GM21825 (cell line): ENCODE measurements around the gene ATF4.
A peak's percentile ranks its signal among the peaks of the same experiment; 100 is the strongest.
"Not testable (repeated sequence)": the region's sequence is repeated elsewhere in the genome, so short reads cannot be mapped to it uniquely, and the experiment has no call there.

Source experiments
- ATAC-seq: cut with Tn5 transposase; IDR thresholded peaks from one replicate; pipeline ENCODE4 v1.9.1; 2021; ENCODE audit warnings: mild to moderate bottlenecking, moderate library complexity; ENCODE audit not compliant: unreplicated experiment

Gene ATF4

GRCh38 chr22:39489094-39490068 is 31.0 kb upstream of the ATF4 start:
- no peak for ATAC-seq

DNA sequence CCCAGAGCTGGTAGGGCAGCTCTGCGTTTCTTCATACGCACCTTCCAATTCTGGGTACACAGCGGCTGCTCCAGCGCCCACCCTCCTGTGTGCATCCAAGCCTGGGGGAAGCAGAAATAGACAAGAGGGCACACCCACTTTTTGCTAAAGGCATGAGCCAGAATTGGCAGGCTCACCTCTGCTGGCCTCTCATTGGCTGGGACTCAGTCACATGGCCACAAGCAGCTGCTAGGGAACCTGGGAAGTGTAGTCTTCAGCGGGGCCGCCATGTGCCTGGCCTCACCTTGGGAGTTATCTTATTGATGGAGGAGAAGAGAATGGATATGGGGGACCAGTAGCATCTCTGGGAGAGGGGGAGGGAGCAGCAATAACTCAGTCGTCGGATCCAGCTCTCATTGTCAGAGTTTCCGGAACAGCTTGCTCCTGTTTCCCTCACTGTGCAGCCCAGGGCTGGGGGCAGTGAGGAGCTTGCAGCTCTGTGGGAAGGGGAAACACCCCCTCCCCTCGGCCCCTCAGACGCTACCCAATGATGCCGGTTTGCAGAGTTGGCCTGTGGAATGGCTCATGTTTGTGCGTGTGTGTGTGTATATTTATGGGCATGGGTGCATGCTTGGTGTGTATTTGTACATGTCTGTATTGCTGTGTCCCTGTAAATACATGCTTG is 30.1 kb upstream of the ATF4 start:
- ATAC-seq = peak; percentile 65

- ATAC-seq = no peak
Observed at GRCh38 chr22:39490966-39491680, 29.2 kb upstream of the ATF4 start.

DNA sequence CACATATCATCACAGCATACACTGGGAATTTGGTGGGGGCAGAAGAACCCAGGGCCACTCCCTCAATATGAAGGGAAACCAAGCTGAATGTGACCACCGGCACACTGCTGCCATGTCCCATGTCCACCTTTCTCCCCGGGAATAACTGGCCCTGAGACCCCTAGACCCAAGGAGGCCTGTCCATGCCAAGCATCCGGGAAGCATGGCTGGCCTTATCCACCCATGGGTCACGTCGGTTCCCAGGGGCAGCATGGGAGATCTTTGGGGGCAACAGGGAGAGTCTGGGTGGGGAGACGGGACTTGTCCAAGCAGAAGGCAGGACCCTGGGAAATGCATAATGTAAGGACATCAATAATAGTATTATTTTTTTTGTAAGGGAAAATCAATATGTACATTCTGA is 28.7 kb upstream of the ATF4 start:
- ATAC-seq = no peak

- ATAC-seq = no peak
Observed at GRCh38 chr22:39492186-39492585, 28.2 kb upstream of the ATF4 start.

DNA sequence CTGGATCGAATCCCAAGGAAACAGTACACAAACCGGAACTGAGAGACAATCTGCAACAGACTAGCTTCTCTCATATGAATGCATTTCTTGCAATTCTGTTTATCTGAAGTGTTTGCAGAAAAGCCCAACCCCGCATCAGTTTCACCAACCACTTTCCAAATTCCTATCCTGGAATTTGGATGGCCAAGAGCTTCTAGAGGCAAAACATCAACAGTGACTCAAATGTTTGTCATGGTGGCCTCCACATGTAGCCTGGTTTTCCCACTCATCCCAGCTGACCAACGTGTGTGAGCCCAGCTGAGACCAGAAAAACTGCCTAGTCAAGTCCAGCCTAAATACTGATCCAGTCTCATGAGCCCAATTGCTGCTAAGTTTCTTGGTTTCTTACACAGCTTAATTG is 26.6 kb upstream of the ATF4 start:
- ATAC-seq = no peak

DNA sequence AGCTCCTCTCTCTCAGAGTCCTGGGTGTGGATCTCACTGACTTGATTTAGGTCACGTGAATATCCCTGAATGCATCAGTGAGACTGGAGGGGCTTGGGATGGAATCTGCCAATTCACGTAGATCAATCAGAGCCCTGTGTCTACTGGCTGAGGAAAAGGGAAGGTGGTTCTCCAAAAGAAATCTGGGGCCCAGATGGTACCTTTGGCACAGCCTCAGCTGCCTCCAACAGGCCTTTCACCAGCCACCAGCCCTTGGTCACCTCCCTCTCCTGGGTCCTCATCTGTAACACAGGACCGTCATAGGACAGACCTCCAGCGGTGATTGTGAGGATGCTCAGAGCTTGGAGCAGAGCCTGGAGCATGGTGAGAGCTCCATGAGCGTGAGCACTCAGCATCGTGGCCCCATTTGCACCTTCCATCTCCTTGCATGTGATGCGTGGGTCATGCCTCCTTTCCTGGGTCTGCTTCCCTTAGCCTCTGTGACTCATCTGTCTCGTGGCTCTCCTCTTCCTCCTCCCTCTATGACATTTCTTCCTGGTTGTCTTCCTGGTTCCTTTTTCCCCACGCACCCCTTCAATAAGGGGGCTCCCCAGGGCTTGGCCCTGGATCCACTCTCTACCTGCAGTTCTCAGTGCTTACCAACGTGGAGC is 25.8 kb upstream of the ATF4 start:
- ATAC-seq = no peak

DNA sequence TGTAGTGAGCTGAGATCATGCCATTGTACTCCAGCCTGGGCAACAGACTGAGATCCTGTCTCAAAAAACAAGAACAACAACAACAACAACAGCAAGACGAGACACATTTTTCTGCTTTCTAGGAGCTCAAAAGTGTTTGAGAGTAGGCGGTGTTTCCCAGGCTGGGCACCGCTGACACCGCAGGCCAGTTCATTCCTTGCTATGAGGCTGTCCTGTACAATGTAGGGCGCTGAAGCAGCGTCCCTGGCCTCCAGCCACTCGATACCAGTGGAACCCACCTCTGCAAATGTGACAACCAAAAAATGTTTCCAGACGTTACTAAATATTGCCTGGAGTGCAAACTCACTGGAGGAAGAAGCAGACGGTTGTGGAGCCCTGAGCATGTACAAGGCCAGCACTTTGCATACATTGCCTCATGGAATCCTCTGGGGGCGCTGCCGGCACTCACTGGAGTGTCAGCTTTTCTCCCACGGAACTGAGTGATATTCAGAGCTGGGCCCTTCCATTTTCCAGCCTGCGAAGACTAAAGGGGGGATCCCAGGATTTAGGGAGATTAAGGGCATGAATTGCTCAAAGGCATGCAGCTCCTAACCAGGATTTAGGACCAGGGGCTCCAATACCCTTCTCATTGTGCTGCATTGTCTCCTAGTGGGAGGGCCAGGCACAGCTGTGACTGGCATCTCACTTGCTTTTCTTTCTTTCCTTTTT is 24.1 kb upstream of the ATF4 start:
- ATAC-seq = no peak

- ATAC-seq = no peak
Observed at GRCh38 chr22:39497429-39497828, 22.9 kb upstream of the ATF4 start.

DNA sequence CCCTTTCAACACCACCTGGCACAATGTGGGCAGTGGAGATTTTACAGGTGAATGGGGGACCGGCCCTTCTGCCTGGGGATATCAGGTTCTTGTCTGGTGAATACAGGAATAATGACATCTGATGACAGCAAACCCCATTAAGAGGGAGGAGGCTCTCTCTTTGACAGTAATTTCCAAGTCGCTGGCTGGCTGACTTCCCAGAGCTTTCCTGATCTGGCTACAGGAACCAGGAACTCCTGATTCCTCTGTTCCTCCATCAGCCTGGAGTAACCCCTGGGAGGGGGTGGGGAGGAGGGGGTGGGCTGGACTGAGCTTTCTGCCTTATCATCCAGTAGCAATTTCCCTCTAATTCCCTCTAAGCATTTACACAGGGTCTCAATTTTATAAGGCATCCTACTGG is 22.0 kb upstream of the ATF4 start:
- ATAC-seq = no peak

GRCh38 chr22:39498802-39499201 is 21.6 kb upstream of the ATF4 start:
- ATAC-seq = no peak

DNA sequence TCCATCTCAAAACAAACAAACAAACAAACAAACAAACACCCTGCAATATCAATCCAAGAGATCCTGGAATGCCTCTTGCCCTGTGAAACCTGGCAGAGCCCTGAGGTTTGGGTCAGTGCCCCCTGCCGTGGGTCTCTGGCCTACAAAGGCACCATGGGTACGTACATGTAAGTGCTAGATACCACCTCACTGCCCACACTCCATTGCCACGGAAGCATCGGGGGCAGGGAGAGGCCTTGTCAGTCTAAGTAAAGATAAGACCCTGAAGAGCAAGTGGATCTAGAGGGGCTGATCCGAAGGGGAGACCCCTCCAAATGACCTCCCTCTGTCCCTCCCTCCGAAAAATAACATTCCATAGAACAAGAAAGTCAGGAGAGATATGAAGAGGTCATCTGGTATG is 20.3 kb upstream of the ATF4 start:
- ATAC-seq = no peak

GRCh38 chr22:39501644-39502108 is 18.7 kb upstream of the ATF4 start:
- no peak for ATAC-seq

DNA sequence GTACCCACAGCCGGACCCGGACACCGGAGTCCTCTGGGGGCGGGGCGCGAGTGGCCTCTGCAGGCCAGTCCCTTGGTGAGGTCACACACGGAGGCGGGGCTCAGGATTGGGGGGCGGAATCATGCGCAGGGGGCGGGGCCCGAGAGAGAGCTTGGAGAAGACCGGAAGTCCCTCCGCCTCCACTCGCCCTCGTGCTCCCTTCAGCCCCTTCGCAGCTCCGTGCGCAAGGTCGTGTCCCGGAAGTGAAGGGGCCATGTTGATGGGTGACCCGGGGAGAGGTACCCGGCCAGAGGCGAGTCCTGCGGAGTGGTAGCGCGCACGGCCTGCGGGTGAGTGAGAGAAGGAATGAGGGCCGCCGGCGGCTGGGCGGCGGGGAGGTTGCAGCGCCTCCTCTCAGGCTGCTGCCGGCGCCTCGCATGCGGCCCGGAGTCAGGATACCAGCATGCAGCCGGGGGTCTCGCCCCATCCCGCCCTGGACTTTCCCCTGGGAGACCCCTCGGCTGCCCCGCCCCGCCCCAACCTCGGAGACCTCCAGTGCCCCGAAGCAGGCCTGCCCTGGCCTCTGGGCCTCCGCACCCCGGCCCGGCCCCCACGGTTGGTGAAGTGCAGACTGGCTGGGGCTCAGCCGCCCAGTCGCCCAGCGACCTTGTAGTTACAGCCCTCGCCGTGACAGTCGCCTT is 18.1 kb upstream of the ATF4 start, which contains the start of gene MIEF1:
Gene MIEF1, plus strand, starts transcription at position 182 of the 680 bp plus-strand sequence. CDS start 9,005 bp downstream, outside the sequence.
- ATAC-seq = peak; percentile 83

GRCh38 chr22:39502789-39503409 is 17.5 kb upstream of the ATF4 start:
- ATAC-seq = no peak

DNA sequence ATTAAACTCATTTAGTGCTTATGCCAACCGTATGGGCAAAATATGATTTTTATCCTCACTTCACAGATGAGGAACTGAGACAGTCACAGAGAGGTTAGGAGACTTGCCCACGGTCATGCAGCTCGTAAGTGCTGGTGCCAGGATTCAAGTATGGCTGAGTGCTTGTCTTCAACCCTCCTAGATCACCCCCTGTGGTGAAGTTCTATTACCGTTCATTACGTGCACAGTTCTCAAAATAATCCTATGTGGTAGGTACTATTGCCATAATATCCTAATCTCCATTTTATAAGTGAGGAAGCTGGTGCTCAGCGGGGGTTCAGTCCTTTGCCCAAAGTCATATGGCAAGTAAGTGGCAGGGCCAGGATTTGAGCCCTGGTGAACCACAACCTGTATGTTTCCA is 16.7 kb upstream of the ATF4 start:
- no peak for ATAC-seq

- ATAC-seq = no peak
Observed at GRCh38 chr22:39504071-39504470, 16.3 kb upstream of the ATF4 start.

DNA sequence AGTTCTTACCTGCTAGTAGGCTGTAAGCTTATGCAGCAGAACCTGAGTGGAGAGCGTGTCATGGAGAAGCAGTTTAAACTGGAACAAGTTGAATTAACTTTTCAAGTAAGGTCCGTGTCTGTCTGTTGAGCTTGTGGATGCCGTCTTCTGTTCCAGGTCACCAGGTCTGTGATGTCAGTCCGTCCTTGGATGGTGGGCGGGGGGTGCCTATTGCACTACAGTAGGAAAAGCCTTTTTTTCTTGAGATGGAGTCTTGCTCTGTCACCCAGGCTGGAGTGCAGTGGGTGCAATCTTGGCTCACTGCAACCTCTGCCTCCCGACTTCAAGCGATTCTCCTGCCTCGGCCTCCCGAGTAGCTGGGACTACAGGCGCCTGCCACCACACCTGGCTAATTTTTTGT is 13.3 kb upstream of the ATF4 start:
- ATAC-seq = not testable (repeated sequence)

DNA sequence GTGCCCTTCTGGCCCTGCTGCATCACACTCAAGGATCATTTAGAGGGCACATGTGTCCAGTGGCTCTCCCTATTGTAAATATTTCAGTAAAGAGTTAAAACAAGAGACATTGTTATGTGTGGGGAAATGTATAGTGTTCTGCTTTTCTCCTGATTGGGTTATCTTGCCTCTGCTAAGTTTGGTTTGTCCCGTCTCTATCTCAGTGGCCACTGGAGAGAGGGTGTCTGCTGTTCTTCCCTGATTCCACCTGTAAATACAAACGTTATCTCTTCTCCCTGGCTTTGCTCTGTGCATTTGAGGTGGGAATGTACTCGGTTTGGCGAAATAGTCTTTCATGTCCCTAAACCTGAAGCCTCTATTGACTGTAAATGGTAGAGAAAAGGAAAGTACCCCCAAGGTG is 12.0 kb upstream of the ATF4 start:
- ATAC-seq = no peak
